Activated naive CD8-positive, alpha-beta T cell treated with anti-CD3 and anti-CD28 coated beads, Interleukin-2, amount 50 U/mL, for 24 hours (primary cell): ENCODE data around the gene SLC22A23.

Source experiments
- ATAC-seq: fragments of 150-1000 bp; cut with Tn5 transposase; one replicate; pipeline ENCODE4 v1.10.0; 2021
- DNase-seq: peaks from one replicate; pipeline ENCODE4 v3.0.0; 2021
- H3K27ac Mint-ChIP-seq: one replicate; pipeline ENCODE4 v1.8.0; 2021; ENCODE audit warnings: mild to moderate bottlenecking, mixed read lengths
- H3K27me3 Mint-ChIP-seq: one replicate; pipeline ENCODE4 v1.8.0; 2021; ENCODE audit warnings: mixed read lengths
- H3K36me3 Mint-ChIP-seq: one replicate; pipeline ENCODE4 v1.8.0; 2021; ENCODE audit warnings: low read depth, mixed read lengths
- H3K4me1 Mint-ChIP-seq: one replicate; pipeline ENCODE4 v1.8.0; 2021; ENCODE audit warnings: mixed read lengths
- H3K4me3 Mint-ChIP-seq: one replicate; pipeline ENCODE4 v1.8.0; 2021; ENCODE audit warnings: mild to moderate bottlenecking, moderate library complexity, mixed read lengths
- H3K9me3 Mint-ChIP-seq: one replicate; pipeline ENCODE4 v1.8.0; 2021; ENCODE audit warnings: mixed read lengths

Gene SLC22A23

GRCh38 chr6:3456898-3457709, at the start of gene SLC22A23:
TSS of gene SLC22A23 (minus strand) at chr6:3457050. CDS start at chr6:3456559, 491 bp downstream.
- DNase-seq (peak; percentile 73), ATAC-seq (peak; percentile 55)
- H3K27ac Mint-ChIP-seq = no peak within 1 kb of the TSS
- peaks cover 32% of the 10 kb centered on the region for H3K27me3 Mint-ChIP-seq
- peaks cover 4% of the 10 kb centered on the region for H3K4me1 Mint-ChIP-seq
- H3K4me3 Mint-ChIP-seq = peak within 1 kb of the TSS; percentile 67
- H3K36me3 Mint-ChIP-seq = no peaks in the 10 kb centered on the region
- no peaks in the 10 kb centered on the region for H3K9me3 Mint-ChIP-seq

- Mint-ChIP-seq H3K9me3 (no peaks in the 10 kb centered on the region), H3K4me1 (no peaks in the 10 kb centered on the region), H3K36me3 (no peaks in the 10 kb centered on the region), H3K27me3 (peaks cover 10% of the 10 kb centered on the region), H3K27ac (no peak overlapping the region), H3K4me3 (no peak overlapping the region)
- DNase-seq (no peak), ATAC-seq (no peak)
Observed at GRCh38 chr6:3506200-3506599, 49.4 kb upstream of the SLC22A23 start.

- Mint-ChIP-seq H3K27ac (no peak overlapping the region), H3K4me3 (no peak overlapping the region), H3K9me3 (no peaks in the 10 kb centered on the region), H3K36me3 (no peaks in the 10 kb centered on the region), H3K27me3 (peaks cover 10% of the 10 kb centered on the region), H3K4me1 (no peaks in the 10 kb centered on the region)
- DNase-seq (no peak), ATAC-seq (no peak)
Observed at GRCh38 chr6:3504938-3505805, 48.3 kb upstream of the SLC22A23 start.

GRCh38 chr6:3504354-3504753, 47.5 kb upstream of the SLC22A23 start:
- Mint-ChIP-seq H3K4me1 (no peaks in the 10 kb centered on the region), H3K27ac (no peak overlapping the region), H3K4me3 (no peak overlapping the region), H3K27me3 (peaks cover 10% of the 10 kb centered on the region), H3K36me3 (no peaks in the 10 kb centered on the region), H3K9me3 (no peaks in the 10 kb centered on the region)
- DNase-seq = no peak
- no peak for ATAC-seq

- DNase-seq = no peak
Observed at GRCh38 chr6:3501826-3502500, 45.1 kb upstream of the SLC22A23 start.

GRCh38 chr6:3500262-3501014, 43.6 kb upstream of the SLC22A23 start:
- Mint-ChIP-seq H3K9me3 (no peaks in the 10 kb centered on the region), H3K36me3 (no peaks in the 10 kb centered on the region), H3K4me3 (no peak overlapping the region), H3K27ac (no peak overlapping the region), H3K4me1 (no peaks in the 10 kb centered on the region), H3K27me3 (peaks cover 16% of the 10 kb centered on the region)
- ATAC-seq (no peak), DNase-seq (no peak)

More at GRCh38 chr6:3501826-3502500, 45.1 kb upstream of the SLC22A23 start:
- Mint-ChIP-seq H3K4me3 (no peak overlapping the region), H3K36me3 (no peaks in the 10 kb centered on the region), H3K27me3 (peaks cover 10% of the 10 kb centered on the region), H3K4me1 (no peaks in the 10 kb centered on the region), H3K27ac (no peak overlapping the region), H3K9me3 (no peaks in the 10 kb centered on the region)
- ATAC-seq = no peak

- DNase-seq (no peak), ATAC-seq (no peak)
- H3K4me1 Mint-ChIP-seq = no peaks in the 10 kb centered on the region
- peaks cover 16% of the 10 kb centered on the region for H3K27me3 Mint-ChIP-seq
- no peak overlapping the region for H3K27ac Mint-ChIP-seq
- H3K4me3 Mint-ChIP-seq = no peak overlapping the region
- H3K36me3 Mint-ChIP-seq = no peaks in the 10 kb centered on the region
- no peaks in the 10 kb centered on the region for H3K9me3 Mint-ChIP-seq
Observed at GRCh38 chr6:3499603-3500002, 42.8 kb upstream of the SLC22A23 start.

GRCh38 chr6:3496395-3496794, 39.5 kb upstream of the SLC22A23 start:
- Mint-ChIP-seq H3K36me3 (no peaks in the 10 kb centered on the region), H3K9me3 (no peaks in the 10 kb centered on the region), H3K27me3 (peaks cover 14% of the 10 kb centered on the region), H3K4me1 (no peaks in the 10 kb centered on the region), H3K4me3 (no peak overlapping the region), H3K27ac (no peak overlapping the region)
- DNase-seq (no peak), ATAC-seq (no peak)

GRCh38 chr6:3494391-3495100, 37.7 kb upstream of the SLC22A23 start:
- H3K27ac Mint-ChIP-seq = no peak overlapping the region
- H3K36me3 Mint-ChIP-seq = no peaks in the 10 kb centered on the region
- H3K4me1 Mint-ChIP-seq = no peaks in the 10 kb centered on the region
- no peak overlapping the region for H3K4me3 Mint-ChIP-seq
- no peaks in the 10 kb centered on the region for H3K9me3 Mint-ChIP-seq
- no peak for ATAC-seq
- no peak for DNase-seq
- H3K27me3 Mint-ChIP-seq = peaks cover 14% of the 10 kb centered on the region

- Mint-ChIP-seq H3K4me1 (no peaks in the 10 kb centered on the region), H3K36me3 (no peaks in the 10 kb centered on the region), H3K27ac (no peak overlapping the region), H3K9me3 (no peaks in the 10 kb centered on the region), H3K4me3 (no peak overlapping the region), H3K27me3 (peaks cover 8% of the 10 kb centered on the region)
- ATAC-seq = no peak
- no peak for DNase-seq
Observed at GRCh38 chr6:3490625-3490980, 33.8 kb upstream of the SLC22A23 start.

- no peak for DNase-seq
- H3K36me3 Mint-ChIP-seq = no peaks in the 10 kb centered on the region
- H3K4me1 Mint-ChIP-seq = no peaks in the 10 kb centered on the region
- ATAC-seq = no peak
- no peak overlapping the region for H3K4me3 Mint-ChIP-seq
- H3K27me3 Mint-ChIP-seq = peaks cover 8% of the 10 kb centered on the region
- H3K9me3 Mint-ChIP-seq = no peaks in the 10 kb centered on the region
- H3K27ac Mint-ChIP-seq = no peak overlapping the region
Observed at GRCh38 chr6:3489961-3490624, 33.2 kb upstream of the SLC22A23 start.

GRCh38 chr6:3489027-3489757, 32.3 kb upstream of the SLC22A23 start:
- no peak overlapping the region for H3K27ac Mint-ChIP-seq
- H3K27me3 Mint-ChIP-seq = peaks cover 8% of the 10 kb centered on the region
- ATAC-seq = no peak
- DNase-seq = no peak
- H3K36me3 Mint-ChIP-seq = no peaks in the 10 kb centered on the region
- H3K9me3 Mint-ChIP-seq = no peaks in the 10 kb centered on the region
- H3K4me3 Mint-ChIP-seq = no peak overlapping the region
- H3K4me1 Mint-ChIP-seq = no peaks in the 10 kb centered on the region

- Mint-ChIP-seq H3K4me3 (no peak overlapping the region), H3K4me1 (no peaks in the 10 kb centered on the region), H3K27me3 (peaks cover 13% of the 10 kb centered on the region), H3K27ac (no peak overlapping the region), H3K9me3 (peaks cover 9% of the 10 kb centered on the region), H3K36me3 (no peaks in the 10 kb centered on the region)
- ATAC-seq = no peak
- DNase-seq = no peak
Observed at GRCh38 chr6:3484946-3485345, 28.1 kb upstream of the SLC22A23 start.
